Prostate gland (tissue), 2 donors: Measurements from ENCODE around the gene ARHGEF37. TPM values are rescaled to one million over a fixed set of nuclear protein-coding genes. Genes with fewer than 3 reads are reported as not detected.
"Not testable (repeated sequence)": the region's sequence is repeated elsewhere in the genome, so short reads cannot be mapped to it uniquely, and the experiment has no call there.

ENCODE experiments used
- DNase-seq: peaks from one replicate; pipeline ENCODE4 v3.0.0-alpha.2; 2019; ENCODE audit warnings: low spot score
- H3K27ac ChIP-seq, 2 donors: fragments of 200-600 bp; sonication (generic); 2 replicates each; pipeline ENCODE4 v1.5.1; 2017 to 2019
- H3K27me3 ChIP-seq: fragments of 200-600 bp; sonication (generic); replicated peaks from 2 replicates; pipeline ENCODE4 v1.5.1; 2019; ENCODE audit not compliant: insufficient read depth
- H3K36me3 ChIP-seq, 2 donors: fragments of 200-600 bp; sonication (generic); 1 replicate in 1 of 2; 2 replicates in 1 of 2; pipeline versions ENCODE4 v1.5.1 to v1.8.1; 2017 to 2019
- H3K4me1 ChIP-seq: fragments of 200-600 bp; sonication (generic); replicated peaks from 2 replicates; pipeline ENCODE4 v1.5.1; 2019
- H3K4me3 ChIP-seq, 2 donors: fragments of 200-600 bp; sonication (generic); 2 replicates each; pipeline ENCODE4 v1.5.1; 2017 to 2019
- H3K9me3 ChIP-seq: fragments of 200-600 bp; sonication (generic); 2 replicates; pipeline ENCODE4 v1.5.1; 2017
- POLR2A ChIP-seq: fragments of 450-650 bp; IDR thresholded peaks from one replicate; pipeline ENCODE4 v1.6.1; 2016; ENCODE audit warnings: antibody characterized with exemption, mild to moderate bottlenecking
- POLR2AphosphoS5 ChIP-seq: sonication (generic); formaldehyde crosslinking; IDR thresholded peaks from one replicate; pipeline ENCODE4 v1.6.1; 2017; ENCODE audit warnings: antibody characterized with exemption
- WGBS: methylation state at CpG from one replicate; pipeline ENCODE4 v1.1.5; 2018; 5-methylcytosine and 5-hydroxymethylcytosine counted together
- intact Hi-C: fragments of 100-400 bp; cut with DNase I; formaldehyde crosslinking; loops from one replicate; pipeline ENCODE4 v1.14.2; 2022
- total RNA-seq, 2 donors: library from RNA; depleted of rRNA; stranded (reverse); fragments of >200 nt; gene quantifications; one replicate each; pipeline ENCODE4 v1.1.0, GENCODE V29; 2016
- TF ChIP-seq, protein P1 (sequence below), 4 experiments: fragments of 200-600 bp in 2 of 4; fragments of 450-650 bp in 2 of 4; sonication (generic) in 2 of 4; IDR thresholded peaks; 1 replicate in 3 of 4; 2 replicates in 1 of 4; pipeline ENCODE4 v1.5.1; 2016 to 2019; ENCODE audit warnings: antibody characterized with exemption in 4 of 4, mild to moderate bottlenecking in 2 of 4, moderate library complexity in 2 of 4

The ARHGEF37 gene
- total RNA-seq, 2 donors from 2014 or later, result 50.4 to 61.1 TPM

DNA sequence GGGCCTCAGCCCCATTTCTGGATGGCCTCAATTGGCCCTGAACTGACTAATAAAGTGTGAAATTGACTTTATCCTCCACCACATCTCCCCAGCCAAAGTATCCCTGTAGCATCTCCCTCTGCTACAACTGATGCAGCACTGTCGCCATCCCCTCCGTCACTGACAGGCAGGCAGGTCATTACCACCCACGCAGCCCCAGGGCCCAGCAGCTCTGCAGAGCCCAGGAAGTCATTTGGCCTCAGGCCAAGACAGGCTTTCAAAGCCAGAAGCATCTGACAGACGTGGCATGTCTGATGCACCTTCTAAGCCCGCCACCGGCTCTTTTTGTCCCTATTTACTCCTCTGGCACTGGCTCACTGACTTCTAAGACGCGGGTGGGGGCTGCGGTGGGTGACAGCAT is 65.3 kb downstream of the ARHGEF37 start:
- no peak overlapping the region for H3K4me3 ChIP-seq
- H3K27me3 ChIP-seq, result no peaks in the 10 kb centered on the region
- H3K4me1 ChIP-seq, result no peaks in the 10 kb centered on the region
- 39% methylated on average over 9 of the region's 9 CpGs for WGBS
- TF ChIP-seq, protein P1, sequence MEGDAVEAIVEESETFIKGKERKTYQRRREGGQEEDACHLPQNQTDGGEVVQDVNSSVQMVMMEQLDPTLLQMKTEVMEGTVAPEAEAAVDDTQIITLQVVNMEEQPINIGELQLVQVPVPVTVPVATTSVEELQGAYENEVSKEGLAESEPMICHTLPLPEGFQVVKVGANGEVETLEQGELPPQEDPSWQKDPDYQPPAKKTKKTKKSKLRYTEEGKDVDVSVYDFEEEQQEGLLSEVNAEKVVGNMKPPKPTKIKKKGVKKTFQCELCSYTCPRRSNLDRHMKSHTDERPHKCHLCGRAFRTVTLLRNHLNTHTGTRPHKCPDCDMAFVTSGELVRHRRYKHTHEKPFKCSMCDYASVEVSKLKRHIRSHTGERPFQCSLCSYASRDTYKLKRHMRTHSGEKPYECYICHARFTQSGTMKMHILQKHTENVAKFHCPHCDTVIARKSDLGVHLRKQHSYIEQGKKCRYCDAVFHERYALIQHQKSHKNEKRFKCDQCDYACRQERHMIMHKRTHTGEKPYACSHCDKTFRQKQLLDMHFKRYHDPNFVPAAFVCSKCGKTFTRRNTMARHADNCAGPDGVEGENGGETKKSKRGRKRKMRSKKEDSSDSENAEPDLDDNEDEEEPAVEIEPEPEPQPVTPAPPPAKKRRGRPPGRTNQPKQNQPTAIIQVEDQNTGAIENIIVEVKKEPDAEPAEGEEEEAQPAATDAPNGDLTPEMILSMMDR (IDR thresholded peaks at IDR 0.05), result no peak
- no peak for TF ChIP-seq POLR2A
- no peak for TF ChIP-seq POLR2AphosphoS5
- DNase-seq, result no peak
- intact Hi-C loops, result no loop called here
- no peak overlapping the region for H3K27ac ChIP-seq
- no peaks in the 10 kb centered on the region for H3K36me3 ChIP-seq
- no peaks in the 10 kb centered on the region for H3K9me3 ChIP-seq

DNA sequence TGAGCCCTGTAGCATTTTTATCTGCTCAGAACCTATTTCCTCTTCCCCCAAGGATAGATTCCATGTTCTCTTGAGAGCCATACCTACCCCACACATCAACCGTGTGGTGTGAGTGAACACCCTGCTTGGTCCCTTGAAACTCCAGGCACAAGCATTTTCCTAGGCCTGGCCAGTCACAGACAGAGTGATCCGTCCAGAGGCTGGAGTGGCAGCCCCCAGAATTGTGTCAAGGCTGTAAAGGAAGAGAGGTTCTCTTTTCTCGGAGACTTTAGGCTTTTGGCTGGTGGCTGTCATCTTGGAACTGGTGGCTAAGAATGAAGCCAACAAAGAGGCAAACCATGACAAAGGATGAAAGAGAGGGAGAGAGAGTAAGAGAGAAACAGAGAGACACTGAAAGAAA is 66.0 kb downstream of the ARHGEF37 start:
- DNase-seq, result no peak
- Histone ChIP-seq H3K9me3 (no peaks in the 10 kb centered on the region), H3K27ac (no peak overlapping the region), H3K4me3 (no peak overlapping the region), H3K27me3 (no peaks in the 10 kb centered on the region), H3K4me1 (no peaks in the 10 kb centered on the region), H3K36me3 (no peaks in the 10 kb centered on the region)
- WGBS, result 79% methylated on average over 3 of the region's 3 CpGs
- TF ChIP-seq, protein P1 (IDR thresholded peaks at IDR 0.05), result no peak
- intact Hi-C loops, result no loop called here

DNA sequence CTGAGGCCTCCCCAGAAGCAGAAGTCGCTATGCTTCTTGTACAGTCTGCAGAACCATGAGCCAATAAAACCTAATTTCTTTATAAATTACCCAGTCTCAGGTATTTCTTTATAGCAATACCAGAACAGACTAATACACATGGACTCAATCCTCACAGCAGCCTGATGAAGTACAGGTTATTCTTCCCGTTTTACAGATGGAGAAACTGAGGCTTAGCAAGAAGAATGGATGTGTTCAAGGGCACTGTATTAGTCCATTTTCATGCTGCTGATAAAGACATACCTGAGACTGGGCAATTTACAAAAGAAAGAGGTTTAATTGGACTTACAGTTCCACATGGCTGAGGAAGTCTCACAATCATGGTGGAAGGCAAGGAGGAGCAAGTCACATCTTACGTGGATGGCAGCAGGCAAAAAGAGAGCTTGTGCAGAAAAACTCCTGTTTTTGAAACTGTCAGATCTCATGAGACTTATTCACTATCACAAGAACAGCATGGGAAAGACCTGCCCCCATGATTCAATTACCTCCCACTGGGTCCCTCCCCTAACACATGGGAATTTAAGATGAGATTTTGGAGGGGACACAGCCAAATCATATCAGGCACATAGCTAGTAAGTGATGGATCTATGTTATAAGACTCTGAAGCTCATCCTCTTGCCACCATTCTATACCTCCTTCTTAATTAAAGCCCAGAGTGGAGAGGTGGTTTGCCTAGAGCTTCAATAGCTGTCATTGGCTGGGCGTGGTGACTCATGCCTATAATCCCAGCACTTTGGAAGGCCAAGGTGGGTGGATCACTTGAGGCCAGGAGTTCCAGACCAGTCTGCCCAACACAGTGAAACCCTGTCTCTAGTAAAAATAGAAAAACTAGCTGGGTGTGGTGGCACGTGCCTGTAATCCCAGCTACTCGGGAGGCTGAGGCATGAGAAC is 67.4 kb downstream of the ARHGEF37 start:
- H3K27ac ChIP-seq, intact Hi-C loops, H3K36me3 ChIP-seq, DNase-seq, H3K9me3 ChIP-seq, H3K27me3 ChIP-seq, H3K4me3 ChIP-seq, H3K4me1 ChIP-seq: not testable (repeated sequence)
- 90% methylated on average over 6 of the region's 6 CpGs for WGBS

DNA sequence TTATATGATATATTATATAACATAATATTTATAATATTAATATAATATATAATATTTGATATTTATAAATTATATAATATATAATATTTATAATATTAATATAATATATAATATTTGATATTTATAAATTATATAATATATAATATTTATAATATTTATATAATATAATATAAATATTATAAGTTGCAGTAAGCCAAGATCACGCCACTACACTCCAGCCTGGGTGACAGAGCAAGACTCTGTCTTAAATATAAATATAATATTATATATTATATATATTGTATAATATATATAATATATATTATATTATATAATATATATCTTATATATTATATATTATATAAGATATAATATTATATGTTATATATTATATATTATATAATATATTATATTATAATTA is 68.4 kb downstream of the ARHGEF37 start:
- intact Hi-C loops, H3K9me3 ChIP-seq, H3K36me3 ChIP-seq, H3K4me1 ChIP-seq, H3K4me3 ChIP-seq, H3K27ac ChIP-seq, H3K27me3 ChIP-seq, DNase-seq: not testable (repeated sequence)
- WGBS, result 95% methylated on average over 1 of the region's 1 CpG

DNA sequence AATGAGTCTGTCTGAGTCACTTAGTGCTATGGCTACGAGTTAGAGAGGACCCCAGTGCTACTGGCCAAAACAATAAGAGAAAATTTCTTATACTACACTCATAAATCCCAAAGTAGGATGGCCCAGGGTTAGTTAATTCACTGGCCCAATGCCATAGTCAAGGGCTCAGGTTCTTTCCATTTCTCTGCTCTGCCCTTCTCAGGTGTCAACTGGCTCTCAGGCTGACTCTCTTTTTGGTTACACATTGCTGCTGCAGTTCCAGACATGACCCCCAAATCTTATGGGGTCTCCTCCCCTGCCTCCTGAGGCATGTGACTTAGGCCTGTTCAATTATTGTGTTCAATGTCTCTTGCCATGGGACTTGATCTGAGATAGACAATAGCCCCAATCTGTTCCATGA is 70.4 kb downstream of the ARHGEF37 start:
- 91% methylated on average over 1 of the region's 1 CpG for WGBS
- TF ChIP-seq POLR2AphosphoS5, result no peak
- TF ChIP-seq POLR2A, result no peak
- TF ChIP-seq, protein P1 (IDR thresholded peaks at IDR 0.05), result no peak
- H3K9me3 ChIP-seq, result no peaks in the 10 kb centered on the region
- H3K4me3 ChIP-seq, result no peak overlapping the region
- H3K27ac ChIP-seq, result no peak overlapping the region
- intact Hi-C loops, result no loop called here
- H3K4me1 ChIP-seq, result no peaks in the 10 kb centered on the region
- H3K27me3 ChIP-seq, result no peaks in the 10 kb centered on the region
- no peaks in the 10 kb centered on the region for H3K36me3 ChIP-seq
- DNase-seq, result no peak

DNA sequence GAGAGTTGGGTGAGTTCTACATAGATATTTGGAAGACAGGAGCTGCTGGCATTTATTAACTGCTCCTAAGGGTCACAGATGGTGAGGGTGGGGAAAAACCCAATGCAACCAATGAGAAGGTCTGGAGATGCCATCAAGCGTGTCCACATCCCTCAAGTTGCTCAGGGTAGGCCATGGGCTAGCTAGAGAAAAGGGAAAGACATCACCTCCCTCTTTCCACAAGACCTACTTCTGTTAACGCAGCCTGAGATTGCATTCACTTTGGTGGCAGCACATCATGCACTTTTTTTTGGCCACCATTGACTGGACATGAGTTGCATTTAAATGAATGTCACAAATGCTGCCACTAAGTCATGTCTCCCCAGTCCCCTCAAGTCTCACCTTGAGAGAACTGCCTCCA is 71.4 kb downstream of the ARHGEF37 start:
- Histone ChIP-seq H3K27ac (no peak overlapping the region), H3K36me3 (no peaks in the 10 kb centered on the region), H3K27me3 (no peaks in the 10 kb centered on the region), H3K9me3 (no peaks in the 10 kb centered on the region), H3K4me1 (no peaks in the 10 kb centered on the region), H3K4me3 (no peak overlapping the region)
- WGBS, result 98% methylated on average over 2 of the region's 2 CpGs
- no peak for DNase-seq
- TF ChIP-seq, protein P1 (IDR thresholded peaks at IDR 0.05), result no peak
- TF ChIP-seq POLR2A, result no peak
- no peak for TF ChIP-seq POLR2AphosphoS5
- intact Hi-C loops, result no loop called here
